IMR-90 (cell line): Measurements from ENCODE around the gene SSNA1. TPM values are rescaled to one million over a fixed set of nuclear protein-coding genes. Genes with fewer than 3 reads are reported as not detected.

Experiments used
- ATAC-seq: fragments of 200-7000 bp; cut with Tn5 transposase; 2 replicates; pipeline ENCODE4 v1.9.1; 2020; ENCODE audit warnings: low read depth, mild to moderate bottlenecking, moderate library complexity
- BruUV-seq: library from RNA; stranded (reverse); fragments of 400-500 nt; replicated peaks from 2 replicates; lab custom pipeline; 2021; lab: Mats Ljungman, UMichigan
- CTCF ChIA-PET: fragments of 300-600 bp; formaldehyde crosslinking; extraction: SDS; loops from one replicate; lab custom pipeline; 2021; ENCODE audit warnings: antibody characterized with exemption; lab: Yijun Ruan, JAX
- POLR2A ChIA-PET: fragments of 300-600 bp; sonication (Branson Sonifier 250); formaldehyde crosslinking; loops from one replicate; lab custom pipeline; 2022; ENCODE audit warnings: antibody characterized with exemption; ENCODE audit not compliant: unreplicated experiment; lab: Charles Lee
- DNase-seq: peaks from one replicate; pipeline ENCODE4 v3.0.0; 2013
- H2AFZ ChIP-seq: replicated peaks from 2 replicates; pipeline ENCODE3; 2013; ENCODE audit warnings: low read length, mild to moderate bottlenecking; ENCODE audit not compliant: poor library complexity
- H2AK5ac ChIP-seq: 2 replicates; pipeline ENCODE4 v1.6.1; 2013; ENCODE audit warnings: low read depth, low read length, inconsistent platforms
- H2AK9ac ChIP-seq: replicated peaks from 2 replicates; pipeline ENCODE3; 2013; ENCODE audit warnings: mild to moderate bottlenecking, low read depth, low read length, moderate library complexity; ENCODE audit not compliant: poor library complexity
- H2BK120ac ChIP-seq: 2 replicates; pipeline ENCODE4 v1.6.1; 2013; ENCODE audit warnings: low read depth, low read length, inconsistent platforms
- H2BK15ac ChIP-seq: 3 replicates; pipeline ENCODE4 v1.6.1; 2013; ENCODE audit warnings: low read depth, low read length, inconsistent platforms
- H2BK20ac ChIP-seq: 2 replicates; pipeline ENCODE4 v1.6.1; 2013; ENCODE audit warnings: low read depth, mild to moderate bottlenecking, inconsistent platforms, low read length, moderate library complexity
- H2BK5ac ChIP-seq: 2 replicates; pipeline ENCODE4 v1.6.1; 2013; ENCODE audit warnings: mild to moderate bottlenecking, low read depth, low read length, inconsistent platforms; ENCODE audit not compliant: poor library complexity, severe bottlenecking
- H3K14ac ChIP-seq: replicated peaks from 2 replicates; pipeline ENCODE4 v1.6.1; 2013; ENCODE audit warnings: low read depth, low read length, inconsistent platforms
- H3K18ac ChIP-seq: 2 replicates; pipeline ENCODE4 v1.6.1; 2013; ENCODE audit warnings: low read depth, low read length, control low read depth
- H3K23ac ChIP-seq: 2 replicates; pipeline ENCODE4 v1.6.1; 2013; ENCODE audit warnings: low read depth, low read length, inconsistent platforms
- H3K27ac ChIP-seq: 2 replicates; pipeline ENCODE4 v1.5.1; 2013; ENCODE audit warnings: mild to moderate bottlenecking, control low read depth, low read length; ENCODE audit not compliant: insufficient read depth
- H3K27me3 ChIP-seq: 2 replicates; pipeline ENCODE4 v1.6.1; 2013; ENCODE audit warnings: low read length; ENCODE audit not compliant: control insufficient read depth, insufficient read depth
- H3K36me3 ChIP-seq: 2 replicates; pipeline ENCODE4 v1.6.1; 2013; ENCODE audit warnings: low read length, mixed read lengths; ENCODE audit not compliant: control insufficient read depth, insufficient read depth
- H3K4ac ChIP-seq: 2 replicates; pipeline ENCODE4 v1.6.1; 2013; ENCODE audit warnings: low read depth, low read length, inconsistent platforms
- H3K4me1 ChIP-seq: 2 replicates; pipeline ENCODE4 v1.6.1; 2013; ENCODE audit warnings: low read length, mixed read lengths; ENCODE audit not compliant: control insufficient read depth, insufficient read depth
- H3K4me2 ChIP-seq: 2 replicates; pipeline ENCODE4 v1.6.1; 2013; ENCODE audit warnings: low read depth, mild to moderate bottlenecking, control low read depth, low read length, moderate library complexity
- H3K4me3 ChIP-seq: 2 replicates; pipeline ENCODE4 v1.5.1; 2013; ENCODE audit warnings: low read depth, mild to moderate bottlenecking, control low read depth, low read length, moderate library complexity; ENCODE audit not compliant: insufficient read depth
- H3K56ac ChIP-seq: 2 replicates; pipeline ENCODE4 v1.6.1; 2013; ENCODE audit warnings: low read length, inconsistent platforms; ENCODE audit not compliant: insufficient read depth; ENCODE audit errors: extremely low read depth
- H3K79me1 ChIP-seq, 2 experiments: 2 replicates each; pipeline ENCODE4 v1.6.1; 2013; ENCODE audit warnings: low read length in 2 of 2, inconsistent platforms in 1 of 2, low read depth in 1 of 2
- H3K9ac ChIP-seq: 2 replicates; pipeline ENCODE4 v1.6.1; 2013; ENCODE audit warnings: low read depth, low read length, control low read depth
- H3K9me1 ChIP-seq: 2 replicates; pipeline ENCODE4 v1.6.1; 2013; ENCODE audit warnings: low read length, inconsistent platforms; ENCODE audit not compliant: insufficient read depth
- H3K9me3 ChIP-seq: 2 replicates; pipeline ENCODE4 v1.6.1; 2013; ENCODE audit warnings: low read length; ENCODE audit not compliant: control insufficient read depth, insufficient read depth
- H4K20me1 ChIP-seq: 2 replicates; pipeline ENCODE4 v1.6.1; 2013; ENCODE audit warnings: low read length, inconsistent platforms; ENCODE audit not compliant: insufficient read depth
- H4K5ac ChIP-seq: 2 replicates; pipeline ENCODE4 v1.6.1; 2013; ENCODE audit warnings: mild to moderate bottlenecking, low read depth, low read length, control low read depth
- H4K8ac ChIP-seq, 2 experiments: 2 replicates each; pipeline ENCODE4 v1.6.1; 2013; ENCODE audit warnings: low read depth in 2 of 2, low read length in 2 of 2, control low read depth in 1 of 2, inconsistent platforms in 1 of 2
- H4K91ac ChIP-seq: 2 replicates; pipeline ENCODE4 v1.6.1; 2013; ENCODE audit warnings: low read depth, low read length, inconsistent platforms; ENCODE audit not compliant: insufficient read depth
- BHLHE40 ChIP-seq: fragments of 150-350 bp; IDR thresholded peaks from 2 replicates; pipeline ENCODE4 v1.6.1; 2016; ENCODE audit warnings: mild to moderate bottlenecking, low read depth, low read length
- CHD1 ChIP-seq: IDR thresholded peaks from 2 replicates; pipeline ENCODE4 v1.6.1; 2012; ENCODE audit warnings: low read depth, low read length, improper control_type of control experiment
- CTCF ChIP-seq: conservative IDR thresholded peaks from 2 replicates; pipeline ENCODE4 v1.5.1; 2012; ENCODE audit warnings: mild to moderate bottlenecking, low read depth, low read length, improper control_type of control experiment
- MXI1 ChIP-seq: IDR thresholded peaks from 2 replicates; pipeline ENCODE4 v1.6.1; 2012; ENCODE audit warnings: low read depth, mild to moderate bottlenecking, low read length, moderate library complexity, borderline replicate concordance
- RAD21 ChIP-seq: IDR thresholded peaks from 2 replicates; pipeline ENCODE4 v1.6.1; 2012; ENCODE audit warnings: low read length, improper control_type of control experiment
- RCOR1 ChIP-seq: IDR thresholded peaks from 2 replicates; pipeline ENCODE4 v1.6.1; 2012; ENCODE audit warnings: mild to moderate bottlenecking, low read length, improper control_type of control experiment; ENCODE audit not compliant: insufficient replicate concordance
- WGBS, 2 experiments: methylation state at CpG; one replicate each; pipeline versions ENCODE4 v1.1.5 to v1.1.7; 2013; ENCODE audit warnings: missing lambda C conversion rate in 2 of 2; ENCODE audit not compliant: insufficient read length in 1 of 2; ENCODE audit errors: extremely low coverage in 2 of 2; 5-methylcytosine and 5-hydroxymethylcytosine counted together
- dilution Hi-C: fragments of 300-500 bp; cut with HindIII; formaldehyde crosslinking; loops from one replicate; pipeline ENCODE4 v1.14.3; 2018; ENCODE audit warnings: low sequenced_read_pairs; ENCODE audit not compliant: unreplicated experiment
- in situ Hi-C: fragments of 300-500 bp; cut with MboI; formaldehyde crosslinking; loops from 3 replicates; pipeline ENCODE4 v1.14.3; 2019; ENCODE audit warnings: low sequenced_read_pairs, inconsistent platforms, mixed read lengths
- intact Hi-C: fragments of 100-400 bp; cut with micrococcal nuclease; formaldehyde crosslinking; loops from 2 replicates; pipeline ENCODE4 v1.10.0; 2022
- polyA plus RNA-seq, 3 experiments: library from polyadenylated mRNA; depleted of rRNA; stranded (reverse); fragments of >200 nt; gene quantifications; 2 replicates each; pipeline ENCODE4 v1.2.3, GENCODE V29; 2012; ENCODE audit warnings: low replicate concordance in 1 of 3
- total RNA-seq: library from RNA; depleted of rRNA; stranded (reverse); fragments of >200 nt; gene quantifications from 2 replicates; pipeline ENCODE4 v1.2.3, GENCODE V29; 2012

The SSNA1 gene
- total and polyA plus RNA-seq, 2 of the 4 experiments (the other 2 are of a cell fraction) = 55.7 to 86.7 TPM

GRCh38 chr9:137169896-137170358, 18.5 kb upstream of the SSNA1 start, which contains the start of gene LRRC26:
TSS of gene LRRC26 (minus strand) at chr9:137170051. CDS start at chr9:137169943, 108 bp downstream.
- ATAC-seq (no peak), DNase-seq (no peak)
- Histone ChIP-seq H2AFZ (peak within 1 kb of the TSS; percentile 75), H2BK20ac (no peak within 1 kb of the TSS), H3K4me3 (0 out of 2 replicates have a peak within 1 kb of the TSS, but pooled peaks have one; percentile 7), H3K9ac (no peak within 1 kb of the TSS), H2BK5ac (no peak within 1 kb of the TSS), H3K27ac (no peak within 1 kb of the TSS), H3K4me2 (peak within 1 kb of the TSS; percentile 40), H2AK9ac (peak within 1 kb of the TSS; percentile 13), H4K8ac (no peak within 1 kb of the TSS), H3K23ac (no peak within 1 kb of the TSS), H3K27me3 (peaks cover 69% of the 10 kb centered on the region), H2BK120ac (no peak within 1 kb of the TSS), H4K20me1 (no peaks in the 10 kb centered on the region), H2AK5ac (no peak within 1 kb of the TSS), H3K4ac (no peak within 1 kb of the TSS), H3K14ac (no peak within 1 kb of the TSS), H3K56ac (no peak within 1 kb of the TSS), H3K79me1 (no peaks in the 10 kb centered on the region), H3K9me3 (no peaks in the 10 kb centered on the region), H3K9me1 (no peaks in the 10 kb centered on the region), H4K5ac (no peak within 1 kb of the TSS), H3K4me1 (peaks cover 4% of the 10 kb centered on the region; the same call in 1 of the 2 replicates), H3K18ac (no peak within 1 kb of the TSS), H4K91ac (no peak within 1 kb of the TSS), H3K36me3 (no peaks in the 10 kb centered on the region), H2BK15ac (no peak within 1 kb of the TSS)
- TF ChIP-seq RAD21 = no peak
- no peak for TF ChIP-seq CTCF
- no peak for TF ChIP-seq RCOR1
- TF ChIP-seq CHD1 = no peak
- no peak for TF ChIP-seq MXI1
- no peak for TF ChIP-seq BHLHE40
- no TSS peak for BruUV-seq
- dilution Hi-C loops = no loop called here
- POLR2A ChIA-PET = no interaction called here
- 6% methylated on average over 29 of the region's 41 CpGs; no CpG with 5 or more reads in 1 of the 2 experiments for WGBS, 2 experiments
- CTCF ChIA-PET = no interaction called here
- in situ Hi-C loops = no loop called here
- intact Hi-C loops = no loop called here
